Measurements from ENCODE around the gene SCN9A. TPM values are rescaled to one million over a fixed set of nuclear protein-coding genes. Genes with fewer than 3 reads are reported as not detected.

The SCN9A gene
- total RNA-seq: 20.1 TPM

DNA sequence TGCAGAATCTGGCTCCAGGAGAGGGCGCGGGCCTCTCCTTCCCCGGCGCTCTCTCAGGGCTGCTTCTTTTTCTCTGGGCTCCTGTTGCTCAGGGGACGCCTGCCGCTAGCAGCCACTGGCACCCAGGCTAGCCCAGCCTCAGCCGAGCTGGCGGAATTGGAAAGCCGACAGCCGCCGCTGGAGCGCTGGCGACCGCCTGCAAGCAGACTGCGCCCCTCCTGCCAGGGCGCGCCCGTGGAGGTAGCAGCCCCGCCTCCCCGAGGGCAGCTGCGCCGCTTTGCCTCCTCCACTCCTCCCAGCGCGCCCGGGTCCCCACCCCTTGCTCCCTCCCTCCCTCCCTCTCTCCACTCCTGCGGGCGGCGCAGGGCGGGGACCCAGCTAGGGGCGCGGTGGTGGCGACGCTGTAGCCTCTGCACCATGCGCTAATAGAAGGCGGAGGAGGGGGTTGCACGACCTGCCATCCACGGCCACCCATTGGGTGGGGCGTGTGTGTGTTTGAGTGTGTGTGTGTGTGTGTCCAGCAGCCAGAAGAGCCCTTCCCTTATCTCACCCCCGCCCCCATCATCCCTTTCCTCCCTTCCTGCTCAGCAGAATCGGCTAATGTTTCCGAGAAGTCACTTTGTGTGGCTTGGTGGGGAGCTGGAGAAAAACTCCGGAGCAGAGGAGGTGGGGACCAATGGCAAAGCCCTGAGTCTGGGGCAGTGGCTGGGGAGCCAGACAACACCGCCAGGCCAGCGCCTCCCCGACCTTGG lies at the start of gene SCN9A:
SCN9A (minus strand) TSS at position 209 of the 752 bp plus-strand sequence. CDS start 64,188 bp downstream, outside the sequence.

Other genes with a start within 250 kb of the SCN9A start
- 10.5 TPM for gene SCN1A, start 247.9 kb downstream of the SCN9A start, total RNA-seq
- 19.0 TPM for gene SCN7A, start 118.3 kb upstream of the SCN9A start, total RNA-seq

Measured in camera-type eye (tissue), 1 donor.